Right lobe of liver (tissue), 4 donors: Measurements from ENCODE around the gene MAGEA11.
"Not testable (repeated sequence)": the region's sequence is repeated elsewhere in the genome, so short reads cannot be mapped to it uniquely, and the experiment has no call there.

ENCODE experiments used
- CTCF ChIP-seq, 4 donors: fragments of 200-600 bp in 3 of 4; fragments of 450-650 bp in 1 of 4; IDR thresholded peaks; one replicate each; pipeline versions ENCODE4 v1.5.1 to v1.8.0; 2016 to 2022; ENCODE audit warnings: antibody characterized with exemption in 4 of 4, mild to moderate bottlenecking in 2 of 4
- POLR2A ChIP-seq: fragments of 450-650 bp; IDR thresholded peaks from one replicate; pipeline ENCODE4 v1.6.1; 2017; ENCODE audit warnings: antibody characterized with exemption, mild to moderate bottlenecking
- donor health status: DM: no; HTN: no; CAD: no.
- donor health status: DM: no; HTN: no; CAD: no.
- donor health status: DM: no; HTN: yes; CAD: no.

- not testable (repeated sequence) for TF ChIP-seq POLR2A; CTCF (IDR thresholded peaks at IDR 0.05)
Observed at GRCh38 chrX:149723583-149724118, 11.8 kb downstream of the MAGEA11 start.
